ENCODE data around the gene ZNF519. TPM values are rescaled to one million over a fixed set of nuclear protein-coding genes. Genes with fewer than 3 reads are reported as not detected.
"Not testable (repeated sequence)": the region's sequence is repeated elsewhere in the genome, so short reads cannot be mapped to it uniquely, and the experiment has no call there.

ZNF519 gene
- total RNA-seq, 1 experiment from 2014 or later: 27.0 TPM

GRCh38 chr18:14173116-14173951 lies 41.1 kb upstream of the ZNF519 start:
- H3K4me3 Mint-ChIP-seq (ENCODE audit: low read depth, unreplicated experiment); H3K9me3 Mint-ChIP-seq (ENCODE audit: low read depth, unreplicated experiment); H3K27ac Mint-ChIP-seq (ENCODE audit: unreplicated experiment); intact Hi-C loops (cut with micrococcal nuclease; ENCODE audit: unreplicated experiment); CTCF ChIA-PET; H3K4me1 Mint-ChIP-seq (ENCODE audit: low read depth, unreplicated experiment); H3K36me3 Mint-ChIP-seq (ENCODE audit: insufficient read depth, unreplicated experiment); BruUV-seq (replicated peaks); H3K27me3 Mint-ChIP-seq (ENCODE audit: unreplicated experiment); DNase-seq: not testable (repeated sequence)

- H3K4me1 Mint-ChIP-seq (ENCODE audit: low read depth, unreplicated experiment); H3K27ac Mint-ChIP-seq (ENCODE audit: unreplicated experiment); H3K36me3 Mint-ChIP-seq (ENCODE audit: insufficient read depth, unreplicated experiment); CTCF ChIA-PET; DNase-seq; H3K4me3 Mint-ChIP-seq (ENCODE audit: low read depth, unreplicated experiment); H3K27me3 Mint-ChIP-seq (ENCODE audit: unreplicated experiment); BruUV-seq (replicated peaks); H3K9me3 Mint-ChIP-seq (ENCODE audit: low read depth, unreplicated experiment); intact Hi-C loops (cut with micrococcal nuclease; ENCODE audit: unreplicated experiment): not testable (repeated sequence)
Measured at GRCh38 chr18:14172142-14173115, 40.2 kb upstream of the ZNF519 start.

- H3K4me1 Mint-ChIP-seq (ENCODE audit: low read depth, unreplicated experiment); H3K27me3 Mint-ChIP-seq (ENCODE audit: unreplicated experiment); H3K36me3 Mint-ChIP-seq (ENCODE audit: insufficient read depth, unreplicated experiment); CTCF ChIA-PET; H3K27ac Mint-ChIP-seq (ENCODE audit: unreplicated experiment); H3K4me3 Mint-ChIP-seq (ENCODE audit: low read depth, unreplicated experiment); intact Hi-C loops (cut with micrococcal nuclease; ENCODE audit: unreplicated experiment); DNase-seq; H3K9me3 Mint-ChIP-seq (ENCODE audit: low read depth, unreplicated experiment); BruUV-seq (replicated peaks): not testable (repeated sequence)
Measured at GRCh38 chr18:14171301-14172141, 39.3 kb upstream of the ZNF519 start.

- CTCF ChIA-PET; H3K27me3 Mint-ChIP-seq (ENCODE audit: unreplicated experiment); intact Hi-C loops (cut with micrococcal nuclease; ENCODE audit: unreplicated experiment): not testable (repeated sequence)
Measured at GRCh38 chr18:14170367-14171036, 38.3 kb upstream of the ZNF519 start.

GRCh38 chr18:14162915-14163314 lies 30.7 kb upstream of the ZNF519 start:
- H3K4me3 Mint-ChIP-seq (ENCODE audit: low read depth, unreplicated experiment); H3K4me1 Mint-ChIP-seq (ENCODE audit: low read depth, unreplicated experiment); intact Hi-C loops (cut with micrococcal nuclease; ENCODE audit: unreplicated experiment); CTCF ChIA-PET; DNase-seq; BruUV-seq (replicated peaks); H3K36me3 Mint-ChIP-seq (ENCODE audit: insufficient read depth, unreplicated experiment); H3K27ac Mint-ChIP-seq (ENCODE audit: unreplicated experiment); H3K9me3 Mint-ChIP-seq (ENCODE audit: low read depth, unreplicated experiment): not testable (repeated sequence)
- peaks cover 13% of the 10 kb centered on the region for H3K27me3 Mint-ChIP-seq (ENCODE audit: unreplicated experiment)

More at GRCh38 chr18:14170367-14171036, 38.3 kb upstream of the ZNF519 start:
- not testable (repeated sequence) for BruUV-seq (replicated peaks); H3K27ac Mint-ChIP-seq (ENCODE audit: unreplicated experiment); H3K36me3 Mint-ChIP-seq (ENCODE audit: insufficient read depth, unreplicated experiment); H3K4me3 Mint-ChIP-seq (ENCODE audit: low read depth, unreplicated experiment); H3K4me1 Mint-ChIP-seq (ENCODE audit: low read depth, unreplicated experiment); H3K9me3 Mint-ChIP-seq (ENCODE audit: low read depth, unreplicated experiment); DNase-seq

GRCh38 chr18:14151564-14152113 lies 19.4 kb upstream of the ZNF519 start:
- H3K4me1 Mint-ChIP-seq (ENCODE audit: low read depth, unreplicated experiment); BruUV-seq (replicated peaks); H3K9me3 Mint-ChIP-seq (ENCODE audit: low read depth, unreplicated experiment); CTCF ChIA-PET; intact Hi-C loops (cut with micrococcal nuclease; ENCODE audit: unreplicated experiment); H3K4me3 Mint-ChIP-seq (ENCODE audit: low read depth, unreplicated experiment); H3K27ac Mint-ChIP-seq (ENCODE audit: unreplicated experiment); H3K36me3 Mint-ChIP-seq (ENCODE audit: insufficient read depth, unreplicated experiment); DNase-seq: not testable (repeated sequence)
- peaks cover 10% of the 10 kb centered on the region for H3K27me3 Mint-ChIP-seq (ENCODE audit: unreplicated experiment)

- H3K27ac Mint-ChIP-seq (ENCODE audit: unreplicated experiment); H3K36me3 Mint-ChIP-seq (ENCODE audit: insufficient read depth, unreplicated experiment); H3K9me3 Mint-ChIP-seq (ENCODE audit: low read depth, unreplicated experiment); H3K4me1 Mint-ChIP-seq (ENCODE audit: low read depth, unreplicated experiment); H3K4me3 Mint-ChIP-seq (ENCODE audit: low read depth, unreplicated experiment); BruUV-seq (replicated peaks); CTCF ChIA-PET; DNase-seq; intact Hi-C loops (cut with micrococcal nuclease; ENCODE audit: unreplicated experiment): not testable (repeated sequence)
- peaks cover 12% of the 10 kb centered on the region for H3K27me3 Mint-ChIP-seq (ENCODE audit: unreplicated experiment)
Measured at GRCh38 chr18:14150766-14151165, 18.5 kb upstream of the ZNF519 start.

GRCh38 chr18:14149916-14150420 lies 17.7 kb upstream of the ZNF519 start:
- H3K4me3 Mint-ChIP-seq (ENCODE audit: low read depth, unreplicated experiment); H3K4me1 Mint-ChIP-seq (ENCODE audit: low read depth, unreplicated experiment); DNase-seq; CTCF ChIA-PET; intact Hi-C loops (cut with micrococcal nuclease; ENCODE audit: unreplicated experiment); BruUV-seq (replicated peaks); H3K27ac Mint-ChIP-seq (ENCODE audit: unreplicated experiment); H3K36me3 Mint-ChIP-seq (ENCODE audit: insufficient read depth, unreplicated experiment); H3K9me3 Mint-ChIP-seq (ENCODE audit: low read depth, unreplicated experiment): not testable (repeated sequence)
- H3K27me3 Mint-ChIP-seq (ENCODE audit: unreplicated experiment): peaks cover 12% of the 10 kb centered on the region

All from Calu3 (cell line).